GM23338 (cell line): ENCODE data around the gene RNF151. TPM values are rescaled to one million over a fixed set of nuclear protein-coding genes. Genes with fewer than 3 reads are reported as not detected.

Source experiments
- ATAC-seq: fragments of 200-7000 bp; cut with Tn5 transposase; 3 replicates; pipeline ENCODE4 v1.9.1; 2020
- DNase-seq: peaks from one replicate; pipeline ENCODE4 v3.0.0-alpha.2; 2015; ENCODE audit warnings: low spot score
- H2AFZ ChIP-seq: fragments of 200-600 bp; sonication (generic); 2 replicates; pipeline ENCODE4 v1.8.0; 2016; ENCODE audit warnings: antibody characterized with exemption, mild to moderate bottlenecking, moderate library complexity
- H3F3A ChIP-seq: fragments of 200-600 bp; sonication (generic); replicated peaks from 2 replicates; pipeline ENCODE4 v1.8.0; 2017; ENCODE audit warnings: antibody characterized with exemption, mixed run types, low read depth
- H3K27ac ChIP-seq: fragments of 200-600 bp; sonication (generic); 2 replicates; pipeline ENCODE4 v1.6.1; 2016; ENCODE audit warnings: low read depth
- H3K27me3 ChIP-seq: fragments of 200-600 bp; sonication (generic); 2 replicates; pipeline ENCODE4 v1.8.0; 2016; ENCODE audit warnings: mild to moderate bottlenecking, mixed run types, moderate library complexity; ENCODE audit not compliant: insufficient read depth
- H3K36me3 ChIP-seq: fragments of 200-600 bp; sonication (generic); 2 replicates; pipeline ENCODE4 v1.8.0; 2016; ENCODE audit warnings: mild to moderate bottlenecking; ENCODE audit not compliant: insufficient read depth
- H3K4me1 ChIP-seq: fragments of 200-600 bp; sonication (generic); 2 replicates; pipeline ENCODE4 v1.8.0; 2016; ENCODE audit warnings: mild to moderate bottlenecking, moderate library complexity; ENCODE audit not compliant: insufficient read depth
- H3K4me2 ChIP-seq: fragments of 200-600 bp; sonication (generic); 2 replicates; pipeline ENCODE4 v1.7.1; 2017; ENCODE audit warnings: mixed run types
- H3K4me3 ChIP-seq: fragments of 200-600 bp; sonication (generic); 2 replicates; pipeline ENCODE4 v1.6.1; 2016; ENCODE audit warnings: mixed run types
- H3K79me2 ChIP-seq: fragments of 200-600 bp; sonication (generic); replicated peaks from 2 replicates; pipeline ENCODE4 v1.8.0; 2017; ENCODE audit warnings: mild to moderate bottlenecking; ENCODE audit not compliant: insufficient read depth
- H3K9me2 ChIP-seq: fragments of 200-600 bp; sonication (generic); 2 replicates; pipeline ENCODE4 v1.8.0; 2017; ENCODE audit not compliant: insufficient read depth
- H4K20me1 ChIP-seq: fragments of 200-600 bp; sonication (generic); replicated peaks from 2 replicates; pipeline ENCODE4 v1.8.0; 2017; ENCODE audit warnings: mild to moderate bottlenecking; ENCODE audit not compliant: insufficient read depth
- H3K27ac Mint-ChIP-seq: 2 replicates; pipeline ENCODE4 v1.8.0; 2020; ENCODE audit warnings: inconsistent platforms, mild to moderate bottlenecking, moderate library complexity, mixed read lengths
- H3K27me3 Mint-ChIP-seq: 3 replicates; pipeline ENCODE4 v1.8.0; 2022; ENCODE audit warnings: low read depth, mild to moderate bottlenecking, moderate library complexity, mixed read lengths, inconsistent platforms; ENCODE audit not compliant: insufficient read depth, poor library complexity
- H3K36me3 Mint-ChIP-seq: 3 replicates; pipeline ENCODE4 v1.8.0; 2021; ENCODE audit warnings: low read depth, mild to moderate bottlenecking, inconsistent platforms, moderate library complexity, mixed read lengths
- H3K4me1 Mint-ChIP-seq: 3 replicates; pipeline ENCODE4 v1.8.0; 2020; ENCODE audit warnings: mild to moderate bottlenecking, inconsistent platforms, mixed read lengths
- H3K4me3 Mint-ChIP-seq: 3 replicates; pipeline ENCODE4 v1.8.0; 2021; ENCODE audit warnings: moderate library complexity, mild to moderate bottlenecking, inconsistent platforms, mixed read lengths
- H3K9me3 Mint-ChIP-seq: 3 replicates; pipeline ENCODE4 v1.8.0; 2020; ENCODE audit warnings: moderate library complexity, mild to moderate bottlenecking, inconsistent platforms, mixed read lengths
- CREB1 ChIP-seq: fragments of 250-450 bp; sonication (Bioruptor Pico); IDR thresholded peaks from 2 replicates; pipeline ENCODE4 v1.5.0; 2020; ENCODE audit warnings: low read depth, mild to moderate bottlenecking, moderate library complexity
- EZH2phosphoT487 ChIP-seq: fragments of 200-600 bp; sonication (generic); IDR thresholded peaks from one replicate; pipeline ENCODE4 v1.8.1; 2018; ENCODE audit warnings: antibody characterized with exemption; ENCODE audit not compliant: unreplicated experiment
- JUNB ChIP-seq: IDR thresholded peaks from one replicate; pipeline ENCODE4 v1.6.1; 2016; ENCODE audit warnings: antibody characterized with exemption; ENCODE audit not compliant: unreplicated experiment
- POLR2AphosphoS5 ChIP-seq: IDR thresholded peaks from 2 replicates; pipeline ENCODE4 v1.6.1; 2016; ENCODE audit warnings: antibody characterized with exemption, low read depth
- STAT1 ChIP-seq: IDR thresholded peaks from one replicate; pipeline ENCODE4 v1.6.1; 2016; ENCODE audit warnings: antibody characterized with exemption; ENCODE audit not compliant: unreplicated experiment
- ZNF114 ChIP-seq: fragments of 250-450 bp; sonication (Bioruptor Pico); IDR thresholded peaks from 2 replicates; pipeline ENCODE4 v1.5.0; 2020; ENCODE audit warnings: mild to moderate bottlenecking, moderate library complexity
- ZNF331 ChIP-seq: fragments of 250-450 bp; sonication (Bioruptor Pico); IDR thresholded peaks from 2 replicates; pipeline ENCODE4 v1.5.0; 2020; ENCODE audit warnings: low read depth, mild to moderate bottlenecking, moderate library complexity
- polyA plus RNA-seq: library from polyadenylated mRNA; unstranded; fragments of >200 nt; fragmentation: Nextera tagmentation; extraction: Ambion mirVana; gene quantifications from 2 replicates; pipeline ENCODE4 v1.2.1, GENCODE V29; 2016
- total RNA-seq: library from RNA; depleted of rRNA; stranded (reverse); fragments of >200 nt; shearing (Covaris generic); gene quantifications from 2 replicates; pipeline ENCODE4 v1.2.3, GENCODE V29; 2014
- TF ChIP-seq, protein P1 (sequence below): fragments of 250-450 bp; sonication (Bioruptor Pico); IDR thresholded peaks from 2 replicates; pipeline ENCODE4 v1.5.0; 2020; ENCODE audit warnings: mild to moderate bottlenecking, moderate library complexity
- TF ChIP-seq, protein P2 (sequence below): IDR thresholded peaks from 2 replicates; pipeline ENCODE4 v1.6.1; 2016; ENCODE audit warnings: antibody characterized with exemption
- TF ChIP-seq, protein P3 (sequence below), 2 experiments: fragments of 200-600 bp in 1 of 2; sonication (generic) in 1 of 2; conservative IDR thresholded peaks; 2 replicates each; pipeline versions ENCODE4 v1.5.1 to v1.6.1; 2016 to 2017; ENCODE audit warnings: antibody characterized with exemption in 2 of 2, low read depth in 2 of 2, mild to moderate bottlenecking in 2 of 2, moderate library complexity in 1 of 2
- TF ChIP-seq, protein P4 (sequence below): IDR thresholded peaks from one replicate; pipeline ENCODE4 v1.6.1; 2018; ENCODE audit warnings: antibody characterized with exemption; ENCODE audit not compliant: unreplicated experiment

The RNF151 gene
- total and polyA plus RNA-seq, 2 experiments from 2014 or later, result not detected

DNA sequence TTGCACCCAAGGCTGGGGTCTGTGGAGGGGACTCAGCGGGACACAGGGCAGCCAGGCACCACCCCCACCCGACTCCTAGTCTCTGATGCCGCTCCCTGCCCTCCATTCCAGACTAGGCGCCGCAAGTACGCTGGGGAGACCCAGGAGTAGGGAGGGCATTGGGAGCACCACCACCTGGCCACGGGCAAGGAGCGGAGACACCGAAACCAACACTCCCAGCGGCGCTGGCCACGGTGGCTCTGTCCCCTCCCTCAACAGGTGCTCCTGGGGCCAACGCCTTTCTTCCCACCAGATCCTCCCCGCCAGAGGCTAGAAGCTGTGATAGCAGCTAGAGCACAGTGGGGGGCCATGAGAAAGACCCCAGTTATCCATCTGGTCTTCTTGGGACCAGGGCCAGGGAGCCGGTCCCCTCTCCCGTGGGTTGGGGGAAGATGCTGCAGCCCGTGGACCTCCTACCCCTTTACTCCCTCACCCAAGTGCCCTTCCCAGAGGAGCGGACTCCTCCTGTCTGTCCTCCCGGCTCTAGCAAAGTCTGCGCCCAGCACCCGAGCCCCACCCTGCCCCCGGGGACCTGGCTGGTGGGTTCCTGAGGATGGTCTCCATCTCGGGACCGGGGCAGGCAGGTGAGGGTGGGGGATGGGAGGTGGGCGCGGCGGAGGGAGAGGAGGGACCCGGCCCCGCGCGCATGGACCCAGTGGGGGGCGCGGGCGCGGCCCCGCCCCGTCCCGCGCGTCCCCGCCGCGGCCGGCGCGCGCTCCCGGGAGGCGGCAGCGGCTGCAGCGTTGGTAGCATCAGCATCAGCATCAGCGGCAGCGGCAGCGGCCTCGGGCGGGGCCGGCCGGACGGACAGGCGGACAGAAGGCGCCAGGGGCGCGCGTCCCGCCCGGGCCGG, 22.8 kb downstream of the RNF151 start, which contains the start of gene SYNGR3:
Gene SYNGR3, plus strand, starts transcription at position 762 of the 892 bp plus-strand sequence. CDS start 133 bp downstream, outside the sequence.
- TF ChIP-seq ZNF114 (CRISPR knock-in tag), result no peak
- no peak for TF ChIP-seq POLR2AphosphoS5
- no peak for TF ChIP-seq JUNB
- TF ChIP-seq STAT1, result no peak
- TF ChIP-seq, protein P1, sequence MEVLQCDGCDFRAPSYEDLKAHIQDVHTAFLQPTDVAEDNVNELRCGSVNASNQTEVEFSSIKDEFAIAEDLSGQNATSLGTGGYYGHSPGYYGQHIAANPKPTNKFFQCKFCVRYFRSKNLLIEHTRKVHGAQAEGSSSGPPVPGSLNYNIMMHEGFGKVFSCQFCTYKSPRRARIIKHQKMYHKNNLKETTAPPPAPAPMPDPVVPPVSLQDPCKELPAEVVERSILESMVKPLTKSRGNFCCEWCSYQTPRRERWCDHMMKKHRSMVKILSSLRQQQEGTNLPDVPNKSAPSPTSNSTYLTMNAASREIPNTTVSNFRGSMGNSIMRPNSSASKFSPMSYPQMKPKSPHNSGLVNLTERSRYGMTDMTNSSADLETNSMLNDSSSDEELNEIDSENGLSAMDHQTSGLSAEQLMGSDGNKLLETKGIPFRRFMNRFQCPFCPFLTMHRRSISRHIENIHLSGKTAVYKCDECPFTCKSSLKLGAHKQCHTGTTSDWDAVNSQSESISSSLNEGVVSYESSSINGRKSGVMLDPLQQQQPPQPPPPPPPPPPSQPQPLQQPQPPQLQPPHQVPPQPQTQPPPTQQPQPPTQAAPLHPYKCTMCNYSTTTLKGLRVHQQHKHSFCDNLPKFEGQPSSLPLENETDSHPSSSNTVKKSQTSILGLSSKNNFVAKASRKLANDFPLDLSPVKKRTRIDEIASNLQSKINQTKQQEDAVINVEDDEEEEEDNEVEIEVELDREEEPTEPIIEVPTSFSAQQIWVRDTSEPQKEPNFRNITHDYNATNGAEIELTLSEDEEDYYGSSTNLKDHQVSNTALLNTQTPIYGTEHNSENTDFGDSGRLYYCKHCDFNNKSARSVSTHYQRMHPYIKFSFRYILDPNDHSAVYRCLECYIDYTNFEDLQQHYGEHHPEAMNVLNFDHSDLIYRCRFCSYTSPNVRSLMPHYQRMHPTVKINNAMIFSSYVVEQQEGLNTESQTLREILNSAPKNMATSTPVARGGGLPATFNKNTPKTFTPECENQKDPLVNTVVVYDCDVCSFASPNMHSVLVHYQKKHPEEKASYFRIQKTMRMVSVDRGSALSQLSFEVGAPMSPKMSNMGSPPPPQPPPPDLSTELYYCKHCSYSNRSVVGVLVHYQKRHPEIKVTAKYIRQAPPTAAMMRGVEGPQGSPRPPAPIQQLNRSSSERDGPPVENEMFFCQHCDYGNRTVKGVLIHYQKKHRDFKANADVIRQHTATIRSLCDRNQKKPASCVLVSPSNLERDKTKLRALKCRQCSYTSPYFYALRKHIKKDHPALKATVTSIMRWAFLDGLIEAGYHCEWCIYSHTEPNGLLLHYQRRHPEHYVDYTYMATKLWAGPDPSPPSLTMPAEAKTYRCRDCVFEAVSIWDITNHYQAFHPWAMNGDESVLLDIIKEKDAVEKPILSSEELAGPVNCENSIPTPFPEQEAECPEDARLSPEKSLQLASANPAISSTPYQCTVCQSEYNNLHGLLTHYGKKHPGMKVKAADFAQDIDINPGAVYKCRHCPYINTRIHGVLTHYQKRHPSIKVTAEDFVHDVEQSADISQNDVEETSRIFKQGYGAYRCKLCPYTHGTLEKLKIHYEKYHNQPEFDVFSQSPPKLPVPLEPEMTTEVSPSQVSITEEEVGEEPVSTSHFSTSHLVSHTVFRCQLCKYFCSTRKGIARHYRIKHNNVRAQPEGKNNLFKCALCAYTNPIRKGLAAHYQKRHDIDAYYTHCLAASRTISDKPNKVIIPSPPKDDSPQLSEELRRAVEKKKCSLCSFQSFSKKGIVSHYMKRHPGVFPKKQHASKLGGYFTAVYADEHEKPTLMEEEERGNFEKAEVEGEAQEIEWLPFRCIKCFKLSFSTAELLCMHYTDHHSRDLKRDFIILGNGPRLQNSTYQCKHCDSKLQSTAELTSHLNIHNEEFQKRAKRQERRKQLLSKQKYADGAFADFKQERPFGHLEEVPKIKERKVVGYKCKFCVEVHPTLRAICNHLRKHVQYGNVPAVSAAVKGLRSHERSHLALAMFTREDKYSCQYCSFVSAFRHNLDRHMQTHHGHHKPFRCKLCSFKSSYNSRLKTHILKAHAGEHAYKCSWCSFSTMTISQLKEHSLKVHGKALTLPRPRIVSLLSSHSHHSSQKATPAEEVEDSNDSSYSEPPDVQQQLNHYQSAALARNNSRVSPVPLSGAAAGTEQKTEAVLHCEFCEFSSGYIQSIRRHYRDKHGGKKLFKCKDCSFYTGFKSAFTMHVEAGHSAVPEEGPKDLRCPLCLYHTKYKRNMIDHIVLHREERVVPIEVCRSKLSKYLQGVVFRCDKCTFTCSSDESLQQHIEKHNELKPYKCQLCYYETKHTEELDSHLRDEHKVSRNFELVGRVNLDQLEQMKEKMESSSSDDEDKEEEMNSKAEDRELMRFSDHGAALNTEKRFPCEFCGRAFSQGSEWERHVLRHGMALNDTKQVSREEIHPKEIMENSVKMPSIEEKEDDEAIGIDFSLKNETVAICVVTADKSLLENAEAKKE (CRISPR knock-in tag), result no peak
- TF ChIP-seq ZNF331 (CRISPR knock-in tag), result no peak
- no peak for TF ChIP-seq EZH2phosphoT487
- TF ChIP-seq, protein P2, sequence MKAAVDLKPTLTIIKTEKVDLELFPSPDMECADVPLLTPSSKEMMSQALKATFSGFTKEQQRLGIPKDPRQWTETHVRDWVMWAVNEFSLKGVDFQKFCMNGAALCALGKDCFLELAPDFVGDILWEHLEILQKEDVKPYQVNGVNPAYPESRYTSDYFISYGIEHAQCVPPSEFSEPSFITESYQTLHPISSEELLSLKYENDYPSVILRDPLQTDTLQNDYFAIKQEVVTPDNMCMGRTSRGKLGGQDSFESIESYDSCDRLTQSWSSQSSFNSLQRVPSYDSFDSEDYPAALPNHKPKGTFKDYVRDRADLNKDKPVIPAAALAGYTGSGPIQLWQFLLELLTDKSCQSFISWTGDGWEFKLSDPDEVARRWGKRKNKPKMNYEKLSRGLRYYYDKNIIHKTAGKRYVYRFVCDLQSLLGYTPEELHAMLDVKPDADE, result no peak
- TF ChIP-seq, protein P3, sequence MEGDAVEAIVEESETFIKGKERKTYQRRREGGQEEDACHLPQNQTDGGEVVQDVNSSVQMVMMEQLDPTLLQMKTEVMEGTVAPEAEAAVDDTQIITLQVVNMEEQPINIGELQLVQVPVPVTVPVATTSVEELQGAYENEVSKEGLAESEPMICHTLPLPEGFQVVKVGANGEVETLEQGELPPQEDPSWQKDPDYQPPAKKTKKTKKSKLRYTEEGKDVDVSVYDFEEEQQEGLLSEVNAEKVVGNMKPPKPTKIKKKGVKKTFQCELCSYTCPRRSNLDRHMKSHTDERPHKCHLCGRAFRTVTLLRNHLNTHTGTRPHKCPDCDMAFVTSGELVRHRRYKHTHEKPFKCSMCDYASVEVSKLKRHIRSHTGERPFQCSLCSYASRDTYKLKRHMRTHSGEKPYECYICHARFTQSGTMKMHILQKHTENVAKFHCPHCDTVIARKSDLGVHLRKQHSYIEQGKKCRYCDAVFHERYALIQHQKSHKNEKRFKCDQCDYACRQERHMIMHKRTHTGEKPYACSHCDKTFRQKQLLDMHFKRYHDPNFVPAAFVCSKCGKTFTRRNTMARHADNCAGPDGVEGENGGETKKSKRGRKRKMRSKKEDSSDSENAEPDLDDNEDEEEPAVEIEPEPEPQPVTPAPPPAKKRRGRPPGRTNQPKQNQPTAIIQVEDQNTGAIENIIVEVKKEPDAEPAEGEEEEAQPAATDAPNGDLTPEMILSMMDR (conservative IDR thresholded peaks at IDR 0.05; ENCODE audit: low read depth in 2 of 2), result no peak
- TF ChIP-seq, protein P4, sequence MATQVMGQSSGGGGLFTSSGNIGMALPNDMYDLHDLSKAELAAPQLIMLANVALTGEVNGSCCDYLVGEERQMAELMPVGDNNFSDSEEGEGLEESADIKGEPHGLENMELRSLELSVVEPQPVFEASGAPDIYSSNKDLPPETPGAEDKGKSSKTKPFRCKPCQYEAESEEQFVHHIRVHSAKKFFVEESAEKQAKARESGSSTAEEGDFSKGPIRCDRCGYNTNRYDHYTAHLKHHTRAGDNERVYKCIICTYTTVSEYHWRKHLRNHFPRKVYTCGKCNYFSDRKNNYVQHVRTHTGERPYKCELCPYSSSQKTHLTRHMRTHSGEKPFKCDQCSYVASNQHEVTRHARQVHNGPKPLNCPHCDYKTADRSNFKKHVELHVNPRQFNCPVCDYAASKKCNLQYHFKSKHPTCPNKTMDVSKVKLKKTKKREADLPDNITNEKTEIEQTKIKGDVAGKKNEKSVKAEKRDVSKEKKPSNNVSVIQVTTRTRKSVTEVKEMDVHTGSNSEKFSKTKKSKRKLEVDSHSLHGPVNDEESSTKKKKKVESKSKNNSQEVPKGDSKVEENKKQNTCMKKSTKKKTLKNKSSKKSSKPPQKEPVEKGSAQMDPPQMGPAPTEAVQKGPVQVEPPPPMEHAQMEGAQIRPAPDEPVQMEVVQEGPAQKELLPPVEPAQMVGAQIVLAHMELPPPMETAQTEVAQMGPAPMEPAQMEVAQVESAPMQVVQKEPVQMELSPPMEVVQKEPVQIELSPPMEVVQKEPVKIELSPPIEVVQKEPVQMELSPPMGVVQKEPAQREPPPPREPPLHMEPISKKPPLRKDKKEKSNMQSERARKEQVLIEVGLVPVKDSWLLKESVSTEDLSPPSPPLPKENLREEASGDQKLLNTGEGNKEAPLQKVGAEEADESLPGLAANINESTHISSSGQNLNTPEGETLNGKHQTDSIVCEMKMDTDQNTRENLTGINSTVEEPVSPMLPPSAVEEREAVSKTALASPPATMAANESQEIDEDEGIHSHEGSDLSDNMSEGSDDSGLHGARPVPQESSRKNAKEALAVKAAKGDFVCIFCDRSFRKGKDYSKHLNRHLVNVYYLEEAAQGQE, result no peak
- TF ChIP-seq CREB1 (CRISPR knock-in tag), result no peak
- peak within 1 kb of the TSS; percentile 74 for H3K4me3 Mint-ChIP-seq
- H3K79me2 ChIP-seq, result peaks cover 9% of the 10 kb centered on the region
- no peak within 1 kb of the TSS for H3K27ac ChIP-seq
- H3K27me3 ChIP-seq, result peaks cover 33% of the 10 kb centered on the region
- H3K27ac Mint-ChIP-seq, result no peak within 1 kb of the TSS
- H2AFZ ChIP-seq, result peak within 1 kb of the TSS; percentile 93
- H3K36me3 ChIP-seq, result no peaks in the 10 kb centered on the region
- ATAC-seq (no peak; the same call in 2 of the 3 replicates), DNase-seq (peak; percentile 62)
- peaks cover 12% of the 10 kb centered on the region; the same call in 1 of the 2 replicates for H3K4me1 ChIP-seq
- H3K9me3 Mint-ChIP-seq, result no peaks in the 10 kb centered on the region
- peaks cover 46% of the 10 kb centered on the region for H3K27me3 Mint-ChIP-seq
- H3K4me2 ChIP-seq, result peak within 1 kb of the TSS; percentile 97
- H3K4me3 ChIP-seq, result peak within 1 kb of the TSS; percentile 86
- peaks cover 19% of the 10 kb centered on the region for H3K4me1 Mint-ChIP-seq
- no peaks in the 10 kb centered on the region for H3K9me2 ChIP-seq
- H4K20me1 ChIP-seq, result no peaks in the 10 kb centered on the region; the same call in 1 of the 2 replicates
- H3F3A ChIP-seq, result peaks cover 26% of the 10 kb centered on the region
- H3K36me3 Mint-ChIP-seq, result peaks cover 20% of the 10 kb centered on the region
